HepG2 (cell line): ENCODE results near the gene TMEM178A.
"Not testable (repeated sequence)": the region's sequence is repeated elsewhere in the genome, so short reads cannot be mapped to it uniquely, and the experiment has no call there.

Experiments
- EZH2 ChIP-seq: conservative IDR thresholded peaks from 2 replicates; pipeline ENCODE4 v1.6.1; 2012; ENCODE audit warnings: mild to moderate bottlenecking, low read depth, low read length, moderate library complexity
- SMC3 ChIP-seq: IDR thresholded peaks from 2 replicates; pipeline ENCODE4 v1.6.1; 2011; ENCODE audit warnings: low read length, improper control_type of control experiment
- XRCC5 ChIP-seq: fragments of 200-400 bp; formaldehyde crosslinking; optimal IDR thresholded peaks from 2 replicates; pipeline ENCODE3; 2017; ENCODE audit warnings: mild to moderate bottlenecking, low read length
- TF ChIP-seq, protein P1 (sequence below): sonication (generic); formaldehyde crosslinking; IDR thresholded peaks from 2 replicates; pipeline ENCODE4 v1.4.0; 2020; ENCODE audit warnings: missing genetic modification reagents
- TF ChIP-seq, protein P2 (sequence below), 2 experiments: sonication (generic) in 1 of 2; formaldehyde crosslinking in 1 of 2; IDR thresholded peaks; 2 replicates each; pipeline versions ENCODE4 v1.5.1 to v1.6.1; 2011 to 2020; ENCODE audit warnings: borderline replicate concordance in 1 of 2, low read depth in 1 of 2, low read length in 1 of 2, mild to moderate bottlenecking in 1 of 2, missing genetic modification reagents in 1 of 2, moderate library complexity in 1 of 2
- TF ChIP-seq, protein P3 (sequence below): sonication (generic); formaldehyde crosslinking; IDR thresholded peaks from 2 replicates; pipeline ENCODE4 v1.5.0; 2020; ENCODE audit warnings: mild to moderate bottlenecking, missing genetic modification reagents, moderate library complexity
- TF ChIP-seq, protein P4 (sequence below): sonication (generic); formaldehyde crosslinking; IDR thresholded peaks from 2 replicates; pipeline ENCODE4 v1.4.0; 2020; ENCODE audit warnings: mild to moderate bottlenecking, missing genetic modification reagents

DNA sequence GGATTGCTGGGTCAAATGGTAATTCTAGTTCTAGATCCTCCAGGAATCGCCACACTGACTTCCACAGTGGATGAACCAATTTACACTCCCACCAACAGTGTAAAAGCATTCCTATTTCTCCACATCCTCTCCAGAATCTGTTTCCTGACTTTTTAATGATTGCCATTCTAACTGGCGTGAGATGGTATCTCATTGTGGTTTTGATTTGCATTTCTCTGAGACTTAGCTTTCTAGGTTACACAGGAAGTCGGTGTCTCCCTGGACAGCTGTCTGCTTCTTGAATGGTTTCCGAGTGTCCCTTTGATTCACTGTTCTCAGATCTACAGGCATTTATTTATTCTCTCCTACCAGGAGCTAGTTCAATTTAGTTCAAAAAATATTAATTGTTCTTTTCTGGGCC, 62.4 kb downstream of the TMEM178A start:
- TF ChIP-seq, protein P1, sequence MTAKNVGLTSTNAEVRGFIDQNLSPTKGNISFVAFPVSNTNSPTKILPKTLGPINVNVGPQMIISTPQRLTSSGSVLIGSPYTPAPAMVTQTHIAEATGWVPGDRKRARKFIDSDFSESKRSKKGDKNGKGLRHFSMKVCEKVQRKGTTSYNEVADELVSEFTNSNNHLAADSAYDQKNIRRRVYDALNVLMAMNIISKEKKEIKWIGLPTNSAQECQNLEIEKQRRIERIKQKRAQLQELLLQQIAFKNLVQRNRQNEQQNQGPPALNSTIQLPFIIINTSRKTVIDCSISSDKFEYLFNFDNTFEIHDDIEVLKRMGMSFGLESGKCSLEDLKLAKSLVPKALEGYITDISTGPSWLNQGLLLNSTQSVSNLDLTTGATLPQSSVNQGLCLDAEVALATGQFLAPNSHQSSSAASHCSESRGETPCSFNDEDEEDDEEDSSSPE (CRISPR knock-in tag): not testable (repeated sequence)
- TF ChIP-seq, protein P2, sequence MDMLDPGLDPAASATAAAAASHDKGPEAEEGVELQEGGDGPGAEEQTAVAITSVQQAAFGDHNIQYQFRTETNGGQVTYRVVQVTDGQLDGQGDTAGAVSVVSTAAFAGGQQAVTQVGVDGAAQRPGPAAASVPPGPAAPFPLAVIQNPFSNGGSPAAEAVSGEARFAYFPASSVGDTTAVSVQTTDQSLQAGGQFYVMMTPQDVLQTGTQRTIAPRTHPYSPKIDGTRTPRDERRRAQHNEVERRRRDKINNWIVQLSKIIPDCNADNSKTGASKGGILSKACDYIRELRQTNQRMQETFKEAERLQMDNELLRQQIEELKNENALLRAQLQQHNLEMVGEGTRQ (IDR thresholded peaks at IDR 0.05; ENCODE audit: low read depth, low read length): not testable (repeated sequence)
- TF ChIP-seq, protein P2 (CRISPR knock-in tag; IDR thresholded peaks at IDR 0.05; ENCODE audit: borderline replicate concordance): not testable (repeated sequence)
- TF ChIP-seq, protein P3, sequence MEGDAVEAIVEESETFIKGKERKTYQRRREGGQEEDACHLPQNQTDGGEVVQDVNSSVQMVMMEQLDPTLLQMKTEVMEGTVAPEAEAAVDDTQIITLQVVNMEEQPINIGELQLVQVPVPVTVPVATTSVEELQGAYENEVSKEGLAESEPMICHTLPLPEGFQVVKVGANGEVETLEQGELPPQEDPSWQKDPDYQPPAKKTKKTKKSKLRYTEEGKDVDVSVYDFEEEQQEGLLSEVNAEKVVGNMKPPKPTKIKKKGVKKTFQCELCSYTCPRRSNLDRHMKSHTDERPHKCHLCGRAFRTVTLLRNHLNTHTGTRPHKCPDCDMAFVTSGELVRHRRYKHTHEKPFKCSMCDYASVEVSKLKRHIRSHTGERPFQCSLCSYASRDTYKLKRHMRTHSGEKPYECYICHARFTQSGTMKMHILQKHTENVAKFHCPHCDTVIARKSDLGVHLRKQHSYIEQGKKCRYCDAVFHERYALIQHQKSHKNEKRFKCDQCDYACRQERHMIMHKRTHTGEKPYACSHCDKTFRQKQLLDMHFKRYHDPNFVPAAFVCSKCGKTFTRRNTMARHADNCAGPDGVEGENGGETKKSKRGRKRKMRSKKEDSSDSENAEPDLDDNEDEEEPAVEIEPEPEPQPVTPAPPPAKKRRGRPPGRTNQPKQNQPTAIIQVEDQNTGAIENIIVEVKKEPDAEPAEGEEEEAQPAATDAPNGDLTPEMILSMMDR: not testable (repeated sequence)
- TF ChIP-seq, protein P4, sequence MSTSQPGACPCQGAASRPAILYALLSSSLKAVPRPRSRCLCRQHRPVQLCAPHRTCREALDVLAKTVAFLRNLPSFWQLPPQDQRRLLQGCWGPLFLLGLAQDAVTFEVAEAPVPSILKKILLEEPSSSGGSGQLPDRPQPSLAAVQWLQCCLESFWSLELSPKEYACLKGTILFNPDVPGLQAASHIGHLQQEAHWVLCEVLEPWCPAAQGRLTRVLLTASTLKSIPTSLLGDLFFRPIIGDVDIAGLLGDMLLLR: not testable (repeated sequence)
- TF ChIP-seq XRCC5, SMC3, EZH2: not testable (repeated sequence)
